ENCODE measurements around the gene CCDC13.

DNA sequence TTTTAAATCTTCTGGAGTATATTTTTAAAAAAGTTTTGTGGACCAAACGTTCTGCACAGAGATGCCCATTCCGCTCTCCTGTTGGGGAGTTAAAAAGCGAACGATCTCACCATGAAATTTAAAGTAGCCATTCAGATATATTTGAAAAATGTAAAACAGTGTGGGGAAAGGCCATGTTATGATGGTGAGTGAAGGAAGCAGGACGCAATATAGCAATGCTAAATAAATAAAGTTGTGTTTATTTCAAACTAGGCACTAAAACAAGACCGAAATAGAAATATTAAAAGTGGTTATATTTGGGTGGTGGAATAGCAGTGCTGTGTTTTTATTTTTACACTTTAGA lies 327 bp upstream of the CCDC13 start:
- TF ChIP-seq, protein P1, sequence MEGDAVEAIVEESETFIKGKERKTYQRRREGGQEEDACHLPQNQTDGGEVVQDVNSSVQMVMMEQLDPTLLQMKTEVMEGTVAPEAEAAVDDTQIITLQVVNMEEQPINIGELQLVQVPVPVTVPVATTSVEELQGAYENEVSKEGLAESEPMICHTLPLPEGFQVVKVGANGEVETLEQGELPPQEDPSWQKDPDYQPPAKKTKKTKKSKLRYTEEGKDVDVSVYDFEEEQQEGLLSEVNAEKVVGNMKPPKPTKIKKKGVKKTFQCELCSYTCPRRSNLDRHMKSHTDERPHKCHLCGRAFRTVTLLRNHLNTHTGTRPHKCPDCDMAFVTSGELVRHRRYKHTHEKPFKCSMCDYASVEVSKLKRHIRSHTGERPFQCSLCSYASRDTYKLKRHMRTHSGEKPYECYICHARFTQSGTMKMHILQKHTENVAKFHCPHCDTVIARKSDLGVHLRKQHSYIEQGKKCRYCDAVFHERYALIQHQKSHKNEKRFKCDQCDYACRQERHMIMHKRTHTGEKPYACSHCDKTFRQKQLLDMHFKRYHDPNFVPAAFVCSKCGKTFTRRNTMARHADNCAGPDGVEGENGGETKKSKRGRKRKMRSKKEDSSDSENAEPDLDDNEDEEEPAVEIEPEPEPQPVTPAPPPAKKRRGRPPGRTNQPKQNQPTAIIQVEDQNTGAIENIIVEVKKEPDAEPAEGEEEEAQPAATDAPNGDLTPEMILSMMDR (IDR thresholded peaks at IDR 0.05): no peak
- TF ChIP-seq EP300 (IDR thresholded peaks at IDR 0.05) (no peak), POLR2A (IDR thresholded peaks at IDR 0.05; ENCODE audit: low read depth) (no peak), POLR2AphosphoS5 (IDR thresholded peaks at IDR 0.05) (no peak)
